ENCODE measurements around the gene CEBPG.

DNA sequence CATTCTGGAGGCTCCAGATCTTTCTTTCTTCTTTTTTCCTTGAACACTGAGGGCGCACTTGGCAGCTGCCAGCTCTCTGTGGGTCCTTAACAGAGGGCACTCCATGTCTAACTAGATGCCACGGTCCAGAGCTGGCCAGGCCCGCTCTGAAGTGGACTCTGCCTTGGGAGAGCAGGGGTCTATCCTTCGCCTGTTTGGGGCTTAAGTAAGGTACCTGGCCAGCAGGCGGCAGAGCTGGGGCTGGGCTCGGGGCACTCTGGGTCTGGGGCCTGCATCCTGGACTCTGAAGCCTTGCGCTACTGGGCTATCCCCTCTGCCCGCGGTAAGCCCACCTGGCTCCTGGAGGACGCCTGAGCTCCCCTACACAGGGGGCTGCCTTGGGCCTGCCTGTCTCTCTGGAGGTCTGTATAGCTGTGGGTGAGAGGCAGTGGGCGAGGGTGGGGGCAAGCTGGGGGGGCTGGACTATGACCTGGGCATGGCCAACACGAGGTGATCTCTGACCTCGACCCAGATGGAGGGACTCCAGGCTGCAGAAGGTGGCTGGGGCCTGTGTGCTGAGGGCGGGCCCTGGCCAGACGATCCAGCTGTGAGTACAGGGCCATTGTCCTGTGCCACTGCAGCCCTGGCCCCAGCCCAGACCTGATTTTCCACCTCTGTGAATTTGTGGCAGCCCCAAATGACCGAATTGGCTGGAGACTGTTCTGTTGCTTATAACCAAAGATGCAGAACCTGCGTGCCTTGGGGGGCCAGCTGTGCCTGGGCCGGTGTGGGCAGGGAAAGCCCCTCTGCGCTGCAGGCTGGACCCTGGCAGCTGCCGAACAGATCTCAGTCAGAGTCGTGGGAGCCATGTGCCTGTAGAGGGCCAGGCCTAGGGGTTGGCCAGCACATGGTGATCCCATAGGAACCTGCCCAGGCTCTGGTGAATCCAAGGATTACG lies 26.5 kb downstream of the CEBPG start:
- no peak for TF ChIP-seq POLR2A (IDR thresholded peaks at IDR 0.05)
- TF ChIP-seq, protein P1, sequence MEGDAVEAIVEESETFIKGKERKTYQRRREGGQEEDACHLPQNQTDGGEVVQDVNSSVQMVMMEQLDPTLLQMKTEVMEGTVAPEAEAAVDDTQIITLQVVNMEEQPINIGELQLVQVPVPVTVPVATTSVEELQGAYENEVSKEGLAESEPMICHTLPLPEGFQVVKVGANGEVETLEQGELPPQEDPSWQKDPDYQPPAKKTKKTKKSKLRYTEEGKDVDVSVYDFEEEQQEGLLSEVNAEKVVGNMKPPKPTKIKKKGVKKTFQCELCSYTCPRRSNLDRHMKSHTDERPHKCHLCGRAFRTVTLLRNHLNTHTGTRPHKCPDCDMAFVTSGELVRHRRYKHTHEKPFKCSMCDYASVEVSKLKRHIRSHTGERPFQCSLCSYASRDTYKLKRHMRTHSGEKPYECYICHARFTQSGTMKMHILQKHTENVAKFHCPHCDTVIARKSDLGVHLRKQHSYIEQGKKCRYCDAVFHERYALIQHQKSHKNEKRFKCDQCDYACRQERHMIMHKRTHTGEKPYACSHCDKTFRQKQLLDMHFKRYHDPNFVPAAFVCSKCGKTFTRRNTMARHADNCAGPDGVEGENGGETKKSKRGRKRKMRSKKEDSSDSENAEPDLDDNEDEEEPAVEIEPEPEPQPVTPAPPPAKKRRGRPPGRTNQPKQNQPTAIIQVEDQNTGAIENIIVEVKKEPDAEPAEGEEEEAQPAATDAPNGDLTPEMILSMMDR (IDR thresholded peaks at IDR 0.05), result no peak

Data from heart left ventricle (tissue), 13 donors.